Right lobe of liver (tissue), 4 donors: ENCODE data around the gene SLC9B1.
"Not testable (repeated sequence)": the region's sequence is repeated elsewhere in the genome, so short reads cannot be mapped to it uniquely, and the experiment has no call there.

ENCODE experiments used
- POLR2A ChIP-seq: fragments of 450-650 bp; IDR thresholded peaks from one replicate; pipeline ENCODE4 v1.6.1; 2017; ENCODE audit warnings: antibody characterized with exemption, mild to moderate bottlenecking
- TF ChIP-seq, protein P1 (sequence below), 4 donors: fragments of 200-600 bp in 3 of 4; fragments of 450-650 bp in 1 of 4; IDR thresholded peaks; one replicate each; pipeline versions ENCODE4 v1.5.1 to v1.8.0; 2016 to 2022; ENCODE audit warnings: antibody characterized with exemption in 4 of 4, mild to moderate bottlenecking in 2 of 4
- donor health status: DM: no; HTN: no; CAD: no.
- donor health status: DM: no; HTN: no; CAD: no.
- donor health status: DM: no; HTN: yes; CAD: no.

GRCh38 chr4:102961813-102962212, 57.7 kb downstream of the SLC9B1 start:
- TF ChIP-seq, protein P1, sequence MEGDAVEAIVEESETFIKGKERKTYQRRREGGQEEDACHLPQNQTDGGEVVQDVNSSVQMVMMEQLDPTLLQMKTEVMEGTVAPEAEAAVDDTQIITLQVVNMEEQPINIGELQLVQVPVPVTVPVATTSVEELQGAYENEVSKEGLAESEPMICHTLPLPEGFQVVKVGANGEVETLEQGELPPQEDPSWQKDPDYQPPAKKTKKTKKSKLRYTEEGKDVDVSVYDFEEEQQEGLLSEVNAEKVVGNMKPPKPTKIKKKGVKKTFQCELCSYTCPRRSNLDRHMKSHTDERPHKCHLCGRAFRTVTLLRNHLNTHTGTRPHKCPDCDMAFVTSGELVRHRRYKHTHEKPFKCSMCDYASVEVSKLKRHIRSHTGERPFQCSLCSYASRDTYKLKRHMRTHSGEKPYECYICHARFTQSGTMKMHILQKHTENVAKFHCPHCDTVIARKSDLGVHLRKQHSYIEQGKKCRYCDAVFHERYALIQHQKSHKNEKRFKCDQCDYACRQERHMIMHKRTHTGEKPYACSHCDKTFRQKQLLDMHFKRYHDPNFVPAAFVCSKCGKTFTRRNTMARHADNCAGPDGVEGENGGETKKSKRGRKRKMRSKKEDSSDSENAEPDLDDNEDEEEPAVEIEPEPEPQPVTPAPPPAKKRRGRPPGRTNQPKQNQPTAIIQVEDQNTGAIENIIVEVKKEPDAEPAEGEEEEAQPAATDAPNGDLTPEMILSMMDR (IDR thresholded peaks at IDR 0.05) = not testable (repeated sequence)
- not testable (repeated sequence) for TF ChIP-seq POLR2A
